GM23338 (cell line): Measurements from ENCODE around the gene PKLR. TPM values are rescaled to one million over a fixed set of nuclear protein-coding genes. Genes with fewer than 3 reads are reported as not detected.

Source experiments
- ATAC-seq: fragments of 200-7000 bp; cut with Tn5 transposase; 3 replicates; pipeline ENCODE4 v1.9.1; 2020
- DNase-seq: peaks from one replicate; pipeline ENCODE4 v3.0.0-alpha.2; 2015; ENCODE audit warnings: low spot score
- H2AFZ ChIP-seq: fragments of 200-600 bp; sonication (generic); 2 replicates; pipeline ENCODE4 v1.8.0; 2016; ENCODE audit warnings: antibody characterized with exemption, mild to moderate bottlenecking, moderate library complexity
- H3F3A ChIP-seq: fragments of 200-600 bp; sonication (generic); replicated peaks from 2 replicates; pipeline ENCODE4 v1.8.0; 2017; ENCODE audit warnings: antibody characterized with exemption, mixed run types, low read depth
- H3K27ac ChIP-seq: fragments of 200-600 bp; sonication (generic); 2 replicates; pipeline ENCODE4 v1.6.1; 2016; ENCODE audit warnings: low read depth
- H3K27me3 ChIP-seq: fragments of 200-600 bp; sonication (generic); 2 replicates; pipeline ENCODE4 v1.8.0; 2016; ENCODE audit warnings: mild to moderate bottlenecking, mixed run types, moderate library complexity; ENCODE audit not compliant: insufficient read depth
- H3K36me3 ChIP-seq: fragments of 200-600 bp; sonication (generic); 2 replicates; pipeline ENCODE4 v1.8.0; 2016; ENCODE audit warnings: mild to moderate bottlenecking; ENCODE audit not compliant: insufficient read depth
- H3K4me1 ChIP-seq: fragments of 200-600 bp; sonication (generic); 2 replicates; pipeline ENCODE4 v1.8.0; 2016; ENCODE audit warnings: mild to moderate bottlenecking, moderate library complexity; ENCODE audit not compliant: insufficient read depth
- H3K4me2 ChIP-seq: fragments of 200-600 bp; sonication (generic); 2 replicates; pipeline ENCODE4 v1.7.1; 2017; ENCODE audit warnings: mixed run types
- H3K4me3 ChIP-seq: fragments of 200-600 bp; sonication (generic); 2 replicates; pipeline ENCODE4 v1.6.1; 2016; ENCODE audit warnings: mixed run types
- H3K79me2 ChIP-seq: fragments of 200-600 bp; sonication (generic); replicated peaks from 2 replicates; pipeline ENCODE4 v1.8.0; 2017; ENCODE audit warnings: mild to moderate bottlenecking; ENCODE audit not compliant: insufficient read depth
- H3K9me2 ChIP-seq: fragments of 200-600 bp; sonication (generic); 2 replicates; pipeline ENCODE4 v1.8.0; 2017; ENCODE audit not compliant: insufficient read depth
- H4K20me1 ChIP-seq: fragments of 200-600 bp; sonication (generic); replicated peaks from 2 replicates; pipeline ENCODE4 v1.8.0; 2017; ENCODE audit warnings: mild to moderate bottlenecking; ENCODE audit not compliant: insufficient read depth
- H3K27ac Mint-ChIP-seq: 2 replicates; pipeline ENCODE4 v1.8.0; 2020; ENCODE audit warnings: inconsistent platforms, mild to moderate bottlenecking, moderate library complexity, mixed read lengths
- H3K27me3 Mint-ChIP-seq: 3 replicates; pipeline ENCODE4 v1.8.0; 2022; ENCODE audit warnings: low read depth, mild to moderate bottlenecking, moderate library complexity, mixed read lengths, inconsistent platforms; ENCODE audit not compliant: insufficient read depth, poor library complexity
- H3K36me3 Mint-ChIP-seq: 3 replicates; pipeline ENCODE4 v1.8.0; 2021; ENCODE audit warnings: low read depth, mild to moderate bottlenecking, inconsistent platforms, moderate library complexity, mixed read lengths
- H3K4me1 Mint-ChIP-seq: 3 replicates; pipeline ENCODE4 v1.8.0; 2020; ENCODE audit warnings: mild to moderate bottlenecking, inconsistent platforms, mixed read lengths
- H3K4me3 Mint-ChIP-seq: 3 replicates; pipeline ENCODE4 v1.8.0; 2021; ENCODE audit warnings: moderate library complexity, mild to moderate bottlenecking, inconsistent platforms, mixed read lengths
- H3K9me3 Mint-ChIP-seq: 3 replicates; pipeline ENCODE4 v1.8.0; 2020; ENCODE audit warnings: moderate library complexity, mild to moderate bottlenecking, inconsistent platforms, mixed read lengths
- CREB1 ChIP-seq: fragments of 250-450 bp; sonication (Bioruptor Pico); IDR thresholded peaks from 2 replicates; pipeline ENCODE4 v1.5.0; 2020; ENCODE audit warnings: low read depth, mild to moderate bottlenecking, moderate library complexity
- EZH2 ChIP-seq: fragments of 200-600 bp; sonication (generic); IDR thresholded peaks from one replicate; pipeline ENCODE4 v1.8.0; 2017; ENCODE audit warnings: antibody characterized with exemption, mild to moderate bottlenecking, low read depth; ENCODE audit not compliant: unreplicated experiment
- EZH2phosphoT487 ChIP-seq: fragments of 200-600 bp; sonication (generic); IDR thresholded peaks from one replicate; pipeline ENCODE4 v1.8.1; 2018; ENCODE audit warnings: antibody characterized with exemption; ENCODE audit not compliant: unreplicated experiment
- NANOG ChIP-seq: IDR thresholded peaks from 2 replicates; pipeline ENCODE4 v1.6.1; 2016; ENCODE audit warnings: antibody characterized with exemption, borderline replicate concordance
- STAT1 ChIP-seq: IDR thresholded peaks from one replicate; pipeline ENCODE4 v1.6.1; 2016; ENCODE audit warnings: antibody characterized with exemption; ENCODE audit not compliant: unreplicated experiment
- ZNF114 ChIP-seq: fragments of 250-450 bp; sonication (Bioruptor Pico); IDR thresholded peaks from 2 replicates; pipeline ENCODE4 v1.5.0; 2020; ENCODE audit warnings: mild to moderate bottlenecking, moderate library complexity
- ZNF331 ChIP-seq: fragments of 250-450 bp; sonication (Bioruptor Pico); IDR thresholded peaks from 2 replicates; pipeline ENCODE4 v1.5.0; 2020; ENCODE audit warnings: low read depth, mild to moderate bottlenecking, moderate library complexity
- polyA plus RNA-seq: library from polyadenylated mRNA; unstranded; fragments of >200 nt; fragmentation: Nextera tagmentation; extraction: Ambion mirVana; gene quantifications from 2 replicates; pipeline ENCODE4 v1.2.1, GENCODE V29; 2016
- total RNA-seq: library from RNA; depleted of rRNA; stranded (reverse); fragments of >200 nt; shearing (Covaris generic); gene quantifications from 2 replicates; pipeline ENCODE4 v1.2.3, GENCODE V29; 2014
- TF ChIP-seq, protein P1 (sequence below): IDR thresholded peaks from one replicate; pipeline ENCODE4 v1.6.1; 2018; ENCODE audit warnings: antibody characterized with exemption; ENCODE audit not compliant: unreplicated experiment
- TF ChIP-seq, protein P2 (sequence below): IDR thresholded peaks from 2 replicates; pipeline ENCODE4 v1.6.1; 2016; ENCODE audit warnings: antibody characterized with exemption
- TF ChIP-seq, protein P3 (sequence below): fragments of 250-450 bp; sonication (Bioruptor Pico); IDR thresholded peaks from 2 replicates; pipeline ENCODE4 v1.5.0; 2020; ENCODE audit warnings: mild to moderate bottlenecking, moderate library complexity

The PKLR gene
- total and polyA plus RNA-seq, 2 experiments from 2014 or later = 2.0 to 3.7 TPM

DNA sequence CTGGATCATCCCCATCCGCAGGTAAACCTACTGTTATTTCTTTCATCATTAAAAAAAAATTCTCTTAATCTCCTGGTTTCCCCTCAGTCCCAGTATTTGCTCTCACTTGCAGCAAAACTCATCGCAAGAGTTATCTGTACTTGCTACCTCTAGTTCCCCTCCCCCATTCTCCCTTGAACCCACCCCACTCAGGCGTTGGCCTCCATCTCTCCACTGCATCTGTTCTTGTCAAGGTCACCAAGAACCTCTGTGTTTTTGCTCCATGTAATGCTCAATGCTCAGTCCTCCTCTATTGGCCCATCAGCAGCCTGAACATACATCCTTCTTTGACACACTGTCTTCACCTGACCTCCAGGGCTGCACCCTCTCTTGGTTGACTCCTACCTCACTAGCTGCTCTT lies 4.6 kb downstream of the PKLR start:
- Histone ChIP-seq H3K79me2 (no peaks in the 10 kb centered on the region), H4K20me1 (no peaks in the 10 kb centered on the region), H3K36me3 (no peaks in the 10 kb centered on the region), H3K4me1 (peaks cover 17% of the 10 kb centered on the region), H3F3A (0 out of 2 replicates have a peak, but pooled peaks cover 11% of the 10 kb centered on the region), H3K4me3 (no peak overlapping the region), H3K27me3 (peaks cover 33% of the 10 kb centered on the region), H2AFZ (no peak overlapping the region), H3K27ac (no peak overlapping the region), H3K4me2 (no peak overlapping the region), H3K9me2 (no peaks in the 10 kb centered on the region)
- Mint-ChIP-seq H3K9me3 (no peaks in the 10 kb centered on the region), H3K27me3 (peaks cover 31% of the 10 kb centered on the region), H3K4me3 (peak overlapping the region; percentile 5; the same call in 1 of the 3 replicates), H3K4me1 (peaks cover 35% of the 10 kb centered on the region), H3K36me3 (no peaks in the 10 kb centered on the region; the same call in 2 of the 3 replicates), H3K27ac (no peak overlapping the region)
- no peak for DNase-seq
- no peak for ATAC-seq
- no peak for TF ChIP-seq ZNF331 (CRISPR knock-in tag)
- TF ChIP-seq, protein P1, sequence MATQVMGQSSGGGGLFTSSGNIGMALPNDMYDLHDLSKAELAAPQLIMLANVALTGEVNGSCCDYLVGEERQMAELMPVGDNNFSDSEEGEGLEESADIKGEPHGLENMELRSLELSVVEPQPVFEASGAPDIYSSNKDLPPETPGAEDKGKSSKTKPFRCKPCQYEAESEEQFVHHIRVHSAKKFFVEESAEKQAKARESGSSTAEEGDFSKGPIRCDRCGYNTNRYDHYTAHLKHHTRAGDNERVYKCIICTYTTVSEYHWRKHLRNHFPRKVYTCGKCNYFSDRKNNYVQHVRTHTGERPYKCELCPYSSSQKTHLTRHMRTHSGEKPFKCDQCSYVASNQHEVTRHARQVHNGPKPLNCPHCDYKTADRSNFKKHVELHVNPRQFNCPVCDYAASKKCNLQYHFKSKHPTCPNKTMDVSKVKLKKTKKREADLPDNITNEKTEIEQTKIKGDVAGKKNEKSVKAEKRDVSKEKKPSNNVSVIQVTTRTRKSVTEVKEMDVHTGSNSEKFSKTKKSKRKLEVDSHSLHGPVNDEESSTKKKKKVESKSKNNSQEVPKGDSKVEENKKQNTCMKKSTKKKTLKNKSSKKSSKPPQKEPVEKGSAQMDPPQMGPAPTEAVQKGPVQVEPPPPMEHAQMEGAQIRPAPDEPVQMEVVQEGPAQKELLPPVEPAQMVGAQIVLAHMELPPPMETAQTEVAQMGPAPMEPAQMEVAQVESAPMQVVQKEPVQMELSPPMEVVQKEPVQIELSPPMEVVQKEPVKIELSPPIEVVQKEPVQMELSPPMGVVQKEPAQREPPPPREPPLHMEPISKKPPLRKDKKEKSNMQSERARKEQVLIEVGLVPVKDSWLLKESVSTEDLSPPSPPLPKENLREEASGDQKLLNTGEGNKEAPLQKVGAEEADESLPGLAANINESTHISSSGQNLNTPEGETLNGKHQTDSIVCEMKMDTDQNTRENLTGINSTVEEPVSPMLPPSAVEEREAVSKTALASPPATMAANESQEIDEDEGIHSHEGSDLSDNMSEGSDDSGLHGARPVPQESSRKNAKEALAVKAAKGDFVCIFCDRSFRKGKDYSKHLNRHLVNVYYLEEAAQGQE = no peak
- no peak for TF ChIP-seq EZH2
- TF ChIP-seq, protein P2, sequence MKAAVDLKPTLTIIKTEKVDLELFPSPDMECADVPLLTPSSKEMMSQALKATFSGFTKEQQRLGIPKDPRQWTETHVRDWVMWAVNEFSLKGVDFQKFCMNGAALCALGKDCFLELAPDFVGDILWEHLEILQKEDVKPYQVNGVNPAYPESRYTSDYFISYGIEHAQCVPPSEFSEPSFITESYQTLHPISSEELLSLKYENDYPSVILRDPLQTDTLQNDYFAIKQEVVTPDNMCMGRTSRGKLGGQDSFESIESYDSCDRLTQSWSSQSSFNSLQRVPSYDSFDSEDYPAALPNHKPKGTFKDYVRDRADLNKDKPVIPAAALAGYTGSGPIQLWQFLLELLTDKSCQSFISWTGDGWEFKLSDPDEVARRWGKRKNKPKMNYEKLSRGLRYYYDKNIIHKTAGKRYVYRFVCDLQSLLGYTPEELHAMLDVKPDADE = no peak
- no peak for TF ChIP-seq ZNF114 (CRISPR knock-in tag)
- no peak for TF ChIP-seq EZH2phosphoT487
- TF ChIP-seq NANOG = no peak
- no peak for TF ChIP-seq CREB1 (CRISPR knock-in tag)
- no peak for TF ChIP-seq STAT1

DNA sequence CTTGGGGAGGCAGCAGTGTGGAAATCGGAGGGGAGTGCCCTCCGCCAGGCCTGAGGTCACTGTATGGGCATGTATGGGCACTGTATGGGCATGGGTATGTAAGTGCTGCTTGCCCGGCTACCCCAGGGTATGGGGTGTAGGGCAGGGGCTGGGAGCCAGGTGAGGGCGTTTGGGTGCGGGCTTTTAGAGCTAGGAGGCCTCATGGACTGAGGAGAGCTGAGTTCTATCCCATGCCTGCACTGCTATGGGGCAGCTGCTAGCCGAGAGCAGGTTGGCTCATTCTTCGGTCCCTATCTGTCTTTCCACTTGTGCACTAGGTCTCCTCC lies 5.3 kb downstream of the PKLR start:
- TF ChIP-seq ZNF331 (CRISPR knock-in tag) (no peak), CREB1 (CRISPR knock-in tag) (no peak), STAT1 (no peak), EZH2 (no peak)
- TF ChIP-seq, protein P2 = no peak
- TF ChIP-seq, protein P3, sequence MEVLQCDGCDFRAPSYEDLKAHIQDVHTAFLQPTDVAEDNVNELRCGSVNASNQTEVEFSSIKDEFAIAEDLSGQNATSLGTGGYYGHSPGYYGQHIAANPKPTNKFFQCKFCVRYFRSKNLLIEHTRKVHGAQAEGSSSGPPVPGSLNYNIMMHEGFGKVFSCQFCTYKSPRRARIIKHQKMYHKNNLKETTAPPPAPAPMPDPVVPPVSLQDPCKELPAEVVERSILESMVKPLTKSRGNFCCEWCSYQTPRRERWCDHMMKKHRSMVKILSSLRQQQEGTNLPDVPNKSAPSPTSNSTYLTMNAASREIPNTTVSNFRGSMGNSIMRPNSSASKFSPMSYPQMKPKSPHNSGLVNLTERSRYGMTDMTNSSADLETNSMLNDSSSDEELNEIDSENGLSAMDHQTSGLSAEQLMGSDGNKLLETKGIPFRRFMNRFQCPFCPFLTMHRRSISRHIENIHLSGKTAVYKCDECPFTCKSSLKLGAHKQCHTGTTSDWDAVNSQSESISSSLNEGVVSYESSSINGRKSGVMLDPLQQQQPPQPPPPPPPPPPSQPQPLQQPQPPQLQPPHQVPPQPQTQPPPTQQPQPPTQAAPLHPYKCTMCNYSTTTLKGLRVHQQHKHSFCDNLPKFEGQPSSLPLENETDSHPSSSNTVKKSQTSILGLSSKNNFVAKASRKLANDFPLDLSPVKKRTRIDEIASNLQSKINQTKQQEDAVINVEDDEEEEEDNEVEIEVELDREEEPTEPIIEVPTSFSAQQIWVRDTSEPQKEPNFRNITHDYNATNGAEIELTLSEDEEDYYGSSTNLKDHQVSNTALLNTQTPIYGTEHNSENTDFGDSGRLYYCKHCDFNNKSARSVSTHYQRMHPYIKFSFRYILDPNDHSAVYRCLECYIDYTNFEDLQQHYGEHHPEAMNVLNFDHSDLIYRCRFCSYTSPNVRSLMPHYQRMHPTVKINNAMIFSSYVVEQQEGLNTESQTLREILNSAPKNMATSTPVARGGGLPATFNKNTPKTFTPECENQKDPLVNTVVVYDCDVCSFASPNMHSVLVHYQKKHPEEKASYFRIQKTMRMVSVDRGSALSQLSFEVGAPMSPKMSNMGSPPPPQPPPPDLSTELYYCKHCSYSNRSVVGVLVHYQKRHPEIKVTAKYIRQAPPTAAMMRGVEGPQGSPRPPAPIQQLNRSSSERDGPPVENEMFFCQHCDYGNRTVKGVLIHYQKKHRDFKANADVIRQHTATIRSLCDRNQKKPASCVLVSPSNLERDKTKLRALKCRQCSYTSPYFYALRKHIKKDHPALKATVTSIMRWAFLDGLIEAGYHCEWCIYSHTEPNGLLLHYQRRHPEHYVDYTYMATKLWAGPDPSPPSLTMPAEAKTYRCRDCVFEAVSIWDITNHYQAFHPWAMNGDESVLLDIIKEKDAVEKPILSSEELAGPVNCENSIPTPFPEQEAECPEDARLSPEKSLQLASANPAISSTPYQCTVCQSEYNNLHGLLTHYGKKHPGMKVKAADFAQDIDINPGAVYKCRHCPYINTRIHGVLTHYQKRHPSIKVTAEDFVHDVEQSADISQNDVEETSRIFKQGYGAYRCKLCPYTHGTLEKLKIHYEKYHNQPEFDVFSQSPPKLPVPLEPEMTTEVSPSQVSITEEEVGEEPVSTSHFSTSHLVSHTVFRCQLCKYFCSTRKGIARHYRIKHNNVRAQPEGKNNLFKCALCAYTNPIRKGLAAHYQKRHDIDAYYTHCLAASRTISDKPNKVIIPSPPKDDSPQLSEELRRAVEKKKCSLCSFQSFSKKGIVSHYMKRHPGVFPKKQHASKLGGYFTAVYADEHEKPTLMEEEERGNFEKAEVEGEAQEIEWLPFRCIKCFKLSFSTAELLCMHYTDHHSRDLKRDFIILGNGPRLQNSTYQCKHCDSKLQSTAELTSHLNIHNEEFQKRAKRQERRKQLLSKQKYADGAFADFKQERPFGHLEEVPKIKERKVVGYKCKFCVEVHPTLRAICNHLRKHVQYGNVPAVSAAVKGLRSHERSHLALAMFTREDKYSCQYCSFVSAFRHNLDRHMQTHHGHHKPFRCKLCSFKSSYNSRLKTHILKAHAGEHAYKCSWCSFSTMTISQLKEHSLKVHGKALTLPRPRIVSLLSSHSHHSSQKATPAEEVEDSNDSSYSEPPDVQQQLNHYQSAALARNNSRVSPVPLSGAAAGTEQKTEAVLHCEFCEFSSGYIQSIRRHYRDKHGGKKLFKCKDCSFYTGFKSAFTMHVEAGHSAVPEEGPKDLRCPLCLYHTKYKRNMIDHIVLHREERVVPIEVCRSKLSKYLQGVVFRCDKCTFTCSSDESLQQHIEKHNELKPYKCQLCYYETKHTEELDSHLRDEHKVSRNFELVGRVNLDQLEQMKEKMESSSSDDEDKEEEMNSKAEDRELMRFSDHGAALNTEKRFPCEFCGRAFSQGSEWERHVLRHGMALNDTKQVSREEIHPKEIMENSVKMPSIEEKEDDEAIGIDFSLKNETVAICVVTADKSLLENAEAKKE (CRISPR knock-in tag) = no peak
- Histone ChIP-seq H3K4me3 (peak overlapping the region; percentile 97), H3K4me1 (peaks cover 17% of the 10 kb centered on the region), H3K27ac (no peak overlapping the region), H3K79me2 (no peaks in the 10 kb centered on the region), H3K36me3 (no peaks in the 10 kb centered on the region), H3K27me3 (peaks cover 33% of the 10 kb centered on the region), H4K20me1 (no peaks in the 10 kb centered on the region), H3F3A (0 out of 2 replicates have a peak, but pooled peaks cover 11% of the 10 kb centered on the region), H3K9me2 (no peaks in the 10 kb centered on the region), H2AFZ (peak overlapping the region; percentile 98), H3K4me2 (peak overlapping the region; percentile 98)
- no peaks in the 10 kb centered on the region; the same call in 2 of the 3 replicates for H3K36me3 Mint-ChIP-seq
- H3K4me3 Mint-ChIP-seq = peak overlapping the region; percentile 92
- peaks cover 31% of the 10 kb centered on the region for H3K27me3 Mint-ChIP-seq
- DNase-seq (no peak), ATAC-seq (peak; percentile 37)
- H3K27ac Mint-ChIP-seq = no peak overlapping the region
- peaks cover 29% of the 10 kb centered on the region for H3K4me1 Mint-ChIP-seq
- no peaks in the 10 kb centered on the region for H3K9me3 Mint-ChIP-seq
